HG02678 (cell line): Measurements from ENCODE around the gene TPPP.

Experiments used
- ATAC-seq: cut with Tn5 transposase; IDR thresholded peaks from one replicate; pipeline ENCODE4 v1.9.1; 2021; ENCODE audit warnings: mild to moderate bottlenecking, moderate library complexity; ENCODE audit not compliant: unreplicated experiment

The TPPP gene

DNA sequence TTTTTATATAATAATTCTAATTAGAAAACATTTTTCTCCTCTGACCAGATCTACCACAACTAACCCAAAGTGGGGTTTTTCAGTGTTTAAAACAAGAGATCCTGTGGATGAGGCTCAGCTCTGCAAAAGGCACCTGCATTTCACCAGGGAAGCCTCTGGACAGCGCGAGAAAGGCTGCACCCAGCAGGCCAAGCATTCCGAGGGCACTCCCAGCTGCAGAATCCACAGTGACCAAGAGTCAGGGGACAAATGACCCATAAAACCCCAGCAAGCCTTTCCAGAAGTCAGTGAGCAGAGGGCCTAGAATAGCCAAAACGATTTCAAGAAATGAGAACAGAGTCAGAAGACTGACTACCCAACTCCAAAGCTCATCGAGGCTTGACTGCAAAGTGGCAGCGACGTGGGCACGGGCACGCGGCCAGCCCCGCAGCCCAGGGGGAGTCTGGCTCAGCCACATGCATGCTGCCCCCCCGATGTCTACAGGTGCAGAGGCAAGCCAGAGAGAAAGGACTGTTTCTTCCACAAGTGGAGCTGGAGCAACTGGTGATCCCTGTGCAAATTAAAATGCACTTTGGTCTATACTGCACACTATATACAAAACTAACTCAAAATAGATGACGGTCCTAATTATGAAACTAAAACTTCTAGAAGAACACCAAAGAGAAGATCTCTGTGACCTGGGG is 26.2 kb downstream of the TPPP start:
- ATAC-seq: no peak

DNA sequence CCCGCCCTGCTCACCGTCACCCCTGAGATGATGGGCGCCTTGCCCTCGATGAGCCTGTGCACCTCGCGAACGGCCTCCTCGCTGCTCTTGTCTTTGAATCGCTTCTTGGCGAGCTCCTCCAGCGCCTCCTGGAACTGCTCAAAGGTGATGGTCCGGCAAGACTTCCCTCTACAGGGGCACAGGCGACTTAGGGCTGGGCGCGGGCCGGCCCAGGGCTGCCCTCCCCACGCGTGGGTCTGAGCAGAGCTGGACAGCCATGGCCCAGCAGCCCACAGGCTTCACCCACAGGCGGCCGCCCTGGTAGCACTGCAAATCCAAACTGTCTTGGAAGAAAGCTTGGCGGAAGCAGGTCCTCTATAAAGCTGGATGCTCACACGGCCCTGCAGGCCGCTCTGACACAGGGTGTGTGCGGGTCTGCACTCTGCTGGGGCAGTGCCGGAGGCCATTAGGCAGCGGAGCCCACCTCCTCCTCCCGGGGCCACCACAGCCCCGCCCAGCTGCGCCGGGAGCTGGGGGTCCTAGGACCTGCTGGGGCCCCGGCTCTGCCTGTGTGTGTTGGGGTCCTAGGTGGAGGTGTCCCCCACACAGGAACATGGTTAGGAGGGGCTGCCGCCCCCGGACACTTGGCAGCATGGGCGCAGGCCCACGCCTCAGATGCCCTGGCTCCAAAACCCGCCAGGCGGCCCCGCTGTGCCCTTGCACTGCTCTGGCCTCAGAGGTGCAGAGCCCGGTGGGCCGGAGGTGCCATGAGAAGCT is 27.0 kb downstream of the TPPP start:
- no peak for ATAC-seq

DNA sequence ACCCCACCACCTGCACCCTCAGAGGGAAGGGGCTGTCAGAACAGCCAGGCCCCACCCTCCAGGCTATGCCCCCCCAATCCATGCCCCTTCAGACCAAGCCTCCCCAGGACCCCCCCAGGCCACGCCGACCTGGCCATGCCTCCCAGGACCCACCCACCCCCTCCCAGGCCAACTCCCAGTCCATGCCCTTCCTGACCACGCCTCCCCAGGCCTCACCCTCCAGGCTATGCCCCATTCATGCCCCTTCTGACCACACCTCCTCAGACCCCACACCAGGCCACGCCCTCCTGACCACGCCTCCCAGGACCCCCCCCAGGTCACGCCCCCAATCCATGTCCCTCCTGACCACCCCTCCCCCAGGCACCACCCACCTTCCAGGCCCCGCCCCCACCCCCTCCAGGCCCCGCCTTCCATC is 27.6 kb downstream of the TPPP start:
- ATAC-seq: no peak

DNA sequence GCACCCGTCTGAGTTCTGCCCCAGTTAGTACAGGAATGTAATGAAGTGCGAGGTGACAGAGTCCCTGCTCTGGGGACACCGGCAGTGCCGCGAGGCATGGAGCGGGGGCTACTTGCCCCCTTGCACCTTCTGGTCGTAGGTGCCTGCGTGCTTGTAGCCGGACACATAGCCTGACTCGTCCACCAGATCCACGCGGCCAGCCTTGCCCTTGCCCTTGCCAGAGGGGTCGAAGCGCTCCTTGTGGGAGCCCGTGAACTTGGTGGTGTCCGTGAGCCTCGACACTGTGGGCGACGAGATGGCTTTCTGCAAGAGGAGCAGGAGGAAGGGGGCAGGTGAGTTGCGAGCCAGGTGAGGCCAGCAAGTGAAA is 28.2 kb downstream of the TPPP start:
- ATAC-seq: no peak

DNA sequence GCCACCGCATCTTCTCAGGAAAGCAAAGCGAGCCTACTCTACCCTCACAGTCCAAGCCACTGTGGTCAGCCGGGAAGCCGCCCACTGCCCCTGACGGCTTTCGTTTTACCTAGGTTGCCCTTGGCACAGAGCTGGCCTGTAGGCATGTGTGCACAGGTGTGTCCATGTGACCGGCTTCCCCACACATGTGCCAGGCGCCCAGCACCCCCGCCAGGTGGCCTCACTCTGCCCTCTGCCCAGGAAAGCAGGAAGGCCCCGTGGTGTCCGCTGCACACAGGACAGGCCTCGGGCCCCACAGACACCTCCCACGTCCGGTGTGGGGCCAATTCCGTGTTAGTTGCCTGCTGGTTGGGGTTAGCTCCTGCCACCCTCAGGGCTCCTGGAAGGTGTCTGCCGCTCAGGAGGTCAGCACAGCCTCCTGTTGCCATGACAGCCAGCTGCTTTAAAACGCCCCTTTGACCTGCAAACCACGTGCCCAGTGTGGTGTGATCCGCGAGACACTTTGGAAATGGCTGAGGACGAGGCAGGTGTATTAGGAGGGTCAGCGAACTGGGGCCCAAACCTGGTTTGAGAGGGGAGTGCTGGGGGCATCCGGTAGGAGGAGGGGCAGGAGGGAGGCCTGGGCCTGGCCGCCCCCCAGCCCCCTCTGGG is 28.7 kb downstream of the TPPP start:
- no peak for ATAC-seq

DNA sequence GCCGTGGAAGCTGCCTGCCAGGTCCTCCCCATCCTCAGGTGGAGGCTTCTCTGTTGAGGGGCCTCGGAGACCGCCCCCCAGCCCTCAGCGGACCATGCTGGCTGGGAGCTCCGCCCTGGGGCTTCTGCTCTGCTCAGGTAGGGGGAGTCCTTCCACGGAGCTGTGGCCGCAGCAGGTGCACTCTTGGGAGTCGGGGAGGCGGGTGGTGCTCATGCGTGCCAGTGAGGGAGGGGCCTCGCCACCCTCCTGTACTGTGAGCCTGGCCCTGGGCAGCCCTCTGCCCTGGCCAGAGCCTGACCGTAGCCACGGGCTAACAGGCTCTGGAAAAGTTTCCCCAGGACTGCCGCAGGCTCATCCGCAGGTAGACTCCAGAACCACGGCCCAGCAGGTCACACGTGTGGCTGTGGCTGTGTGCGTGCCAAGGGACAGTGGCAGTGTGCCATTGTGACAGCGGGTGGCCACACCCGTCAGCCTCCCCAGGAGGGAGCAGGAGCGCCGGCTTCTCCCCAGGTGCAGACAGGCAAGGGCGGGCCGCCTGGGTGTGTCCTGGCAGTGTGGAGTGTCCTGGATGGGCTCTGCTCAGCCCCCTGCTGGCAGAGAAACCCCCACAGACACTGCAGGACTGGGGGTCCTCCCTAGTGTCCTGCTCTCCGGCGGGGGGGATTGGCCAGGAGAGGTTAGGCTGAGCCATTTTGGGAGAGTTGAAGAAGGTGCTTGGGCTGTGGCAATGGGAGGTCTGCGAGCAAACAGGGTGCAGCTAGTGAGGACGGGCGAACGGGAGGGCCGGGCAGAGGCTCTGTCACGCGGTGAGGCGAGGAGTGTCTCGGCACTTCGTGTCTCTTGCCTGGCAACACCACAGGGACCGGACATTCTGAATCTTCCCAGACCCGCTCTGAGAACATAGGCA is 29.5 kb downstream of the TPPP start:
- no peak for ATAC-seq

DNA sequence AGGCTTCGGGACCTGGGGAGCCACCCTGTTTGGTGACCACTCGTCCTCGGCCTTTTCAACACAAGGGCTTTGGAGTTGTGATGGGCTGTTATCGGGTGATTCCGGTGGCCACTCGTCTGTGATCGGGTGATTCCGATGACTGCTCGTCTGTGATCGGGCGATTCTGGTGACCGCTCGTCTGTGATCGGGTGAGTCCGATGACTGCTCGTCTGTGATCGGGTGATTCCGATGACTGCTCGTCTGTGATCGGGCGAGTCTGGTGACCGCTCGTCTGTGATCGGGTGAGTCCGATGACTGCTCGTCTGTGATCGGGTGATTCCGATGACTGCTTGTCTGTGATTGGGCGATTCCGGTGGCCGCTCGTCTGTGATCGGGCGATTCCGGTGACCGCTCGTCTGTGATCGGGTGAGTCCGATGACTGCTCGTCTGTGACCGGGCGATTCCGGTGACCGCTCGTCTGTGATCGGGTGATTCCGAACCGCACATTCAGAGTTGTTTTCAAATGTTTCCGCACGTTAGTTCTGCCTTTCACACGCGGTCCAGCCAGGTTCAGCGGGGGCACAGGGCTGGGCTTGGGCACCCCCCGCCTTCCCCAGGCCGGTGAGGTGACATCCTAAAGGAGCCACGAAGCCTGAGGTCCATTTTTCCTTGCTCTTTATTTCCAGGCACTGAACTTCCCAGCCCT is 30.3 kb downstream of the TPPP start:
- no peak for ATAC-seq

DNA sequence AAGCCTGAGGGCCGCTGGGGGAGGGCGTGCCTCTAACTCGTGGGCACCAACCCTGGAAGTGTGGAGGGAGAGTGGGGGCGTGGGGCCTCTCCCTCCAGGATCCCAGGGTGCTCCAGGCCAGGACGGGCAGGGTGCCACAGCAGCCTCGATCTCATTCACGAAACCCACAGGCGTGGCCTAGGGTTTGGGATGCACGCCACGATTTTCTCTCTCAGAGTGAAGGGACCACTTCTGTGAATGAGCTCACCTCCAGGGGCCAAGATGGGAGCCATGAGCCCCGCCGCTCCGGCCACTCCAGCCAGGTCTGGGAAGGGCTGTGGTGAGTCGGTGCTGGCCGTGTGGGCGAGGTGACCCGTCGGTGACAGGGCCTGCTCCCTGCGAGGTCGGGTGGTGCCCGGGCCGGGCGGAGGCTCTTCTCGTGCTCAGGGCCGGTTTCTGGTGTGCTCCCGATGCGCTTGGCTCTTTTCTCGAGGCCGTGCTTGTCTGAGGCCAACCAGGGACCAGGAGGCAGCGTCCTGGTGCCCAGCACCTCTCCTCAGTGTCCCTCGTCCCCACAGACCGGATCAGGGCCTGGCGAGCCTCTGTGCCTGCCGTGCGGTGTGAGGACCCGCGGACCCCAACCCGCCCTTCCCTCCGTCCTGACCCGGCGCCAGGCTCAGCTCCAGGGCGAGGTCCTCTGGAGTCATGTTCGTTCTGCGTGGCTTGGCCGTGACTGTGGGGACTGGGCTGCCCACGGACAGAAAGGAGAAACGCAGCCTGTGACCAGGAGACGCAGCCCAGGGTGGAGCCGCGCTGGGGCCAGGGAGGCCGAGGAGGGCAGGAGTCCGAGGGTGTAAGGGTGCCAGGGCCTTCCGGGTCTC is 31.0 kb downstream of the TPPP start:
- no peak for ATAC-seq

DNA sequence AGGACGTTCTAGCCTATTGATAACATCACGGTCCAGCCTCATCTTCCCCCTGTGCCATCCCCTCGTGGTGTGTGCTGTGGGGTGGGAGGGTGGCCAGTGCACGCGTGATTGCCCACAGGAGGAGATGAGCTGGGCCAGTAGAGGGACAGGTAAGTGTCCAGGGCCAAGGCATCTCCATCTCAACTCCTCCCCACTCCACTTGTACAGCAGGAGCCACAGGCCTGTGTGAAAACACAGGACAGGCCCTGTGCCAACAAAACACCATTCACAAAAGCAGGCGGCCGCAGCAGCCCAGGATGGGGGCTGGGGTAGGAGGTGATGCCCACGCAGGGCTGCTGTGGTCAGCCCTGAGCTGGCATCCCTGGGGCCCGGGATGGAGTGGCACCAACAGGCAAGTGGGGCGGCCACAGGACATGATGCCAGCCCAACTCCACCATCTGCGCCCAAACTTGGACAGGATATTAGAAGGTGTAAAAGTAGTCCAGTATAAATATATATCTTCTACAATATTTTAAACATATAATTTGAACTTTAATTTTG is 32.6 kb downstream of the TPPP start:
- no peak for ATAC-seq

DNA sequence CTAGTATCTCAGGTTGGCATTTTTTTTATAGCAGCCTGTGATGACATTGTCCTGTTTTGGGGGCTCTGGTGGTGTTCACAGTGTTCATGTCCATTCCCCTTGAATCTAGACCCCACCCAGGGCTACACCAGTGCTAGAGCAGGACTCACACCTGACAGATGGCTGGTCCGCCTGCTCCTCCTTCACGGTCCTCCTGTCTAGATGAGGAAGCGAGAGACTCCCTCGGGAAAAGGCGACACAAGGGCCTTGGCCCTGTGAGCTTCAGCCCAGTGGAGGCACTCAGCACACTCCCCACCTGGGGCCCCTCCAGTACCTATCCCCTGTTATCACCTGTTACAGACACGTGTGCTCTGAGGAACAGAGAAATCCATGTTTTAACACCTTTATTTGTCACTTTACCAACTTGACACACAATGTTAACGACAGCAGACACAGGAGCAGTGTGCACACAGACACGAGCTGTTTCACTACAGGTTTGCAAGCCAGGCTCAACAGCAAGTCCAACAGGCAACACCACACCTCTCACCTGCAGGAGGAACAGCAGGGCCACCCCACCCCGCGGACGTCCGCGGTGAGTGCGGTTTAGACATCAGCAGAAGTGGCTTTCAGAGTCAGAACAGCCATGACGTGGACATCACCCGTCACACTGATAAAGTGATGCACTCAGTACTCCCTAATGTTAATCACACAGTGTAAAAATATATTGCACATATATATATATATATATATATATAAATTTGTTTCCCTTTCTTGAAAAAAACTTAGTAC is 33.5 kb downstream of the TPPP start:
- no peak for ATAC-seq

DNA sequence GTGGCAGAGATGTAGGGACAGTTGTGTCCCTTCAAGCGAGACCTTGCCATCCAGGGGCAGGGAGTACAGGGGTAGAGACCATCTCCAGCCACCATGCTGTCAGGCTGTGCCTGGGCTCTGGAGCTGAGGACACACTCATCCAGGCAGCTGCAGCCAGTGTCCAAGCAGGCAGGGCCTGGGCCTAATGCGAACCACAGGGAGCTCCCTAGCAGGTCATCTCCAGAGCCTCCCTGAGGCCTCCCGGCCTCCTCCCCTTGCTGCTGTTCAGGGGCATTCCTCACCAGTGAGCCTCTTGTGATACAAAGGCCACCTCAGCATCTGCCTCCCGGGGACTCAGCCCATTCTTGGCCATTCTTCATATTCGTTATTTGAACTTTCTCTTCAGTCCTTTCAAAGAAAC is 35.0 kb downstream of the TPPP start:
- no peak for ATAC-seq

DNA sequence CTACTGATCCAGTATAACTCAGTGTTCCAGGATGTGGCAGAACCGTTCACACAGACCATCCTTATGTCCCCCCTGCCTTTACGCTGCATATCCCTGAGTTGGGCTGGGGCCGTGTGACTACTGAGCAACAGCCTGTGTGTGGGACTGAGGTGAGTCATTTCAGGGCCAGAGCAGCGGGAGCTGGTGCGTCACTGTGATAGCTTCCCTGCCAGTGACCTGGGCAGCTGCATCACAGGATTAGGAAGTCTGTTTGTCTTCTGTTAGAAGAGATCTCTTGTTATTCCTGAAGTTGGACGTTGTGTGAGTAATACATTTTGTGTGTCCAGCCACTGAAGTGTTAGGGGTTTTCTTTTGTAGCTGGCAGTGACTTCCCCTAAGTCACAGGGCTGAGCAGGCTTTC is 35.6 kb downstream of the TPPP start:
- ATAC-seq: no peak

DNA sequence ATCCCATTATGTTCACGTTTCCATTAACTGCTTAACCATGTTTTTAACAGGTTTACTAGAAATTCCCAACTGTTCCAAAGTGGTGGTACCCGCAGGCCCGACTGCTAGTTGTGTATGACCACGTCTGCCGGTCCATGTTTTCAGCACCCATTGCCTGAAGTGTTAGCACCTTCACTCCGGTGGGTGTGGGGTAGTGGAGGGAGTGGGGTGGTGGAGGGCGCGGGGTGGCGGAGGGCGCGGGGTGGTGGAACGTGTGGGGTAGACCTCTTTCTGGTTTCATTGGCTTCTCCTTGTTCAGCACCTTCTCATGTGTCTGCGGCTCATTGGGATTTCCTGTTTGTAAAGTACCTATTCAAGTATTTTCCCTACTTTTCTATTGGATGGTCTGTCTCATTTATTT is 37.7 kb downstream of the TPPP start:
- no peak for ATAC-seq

DNA sequence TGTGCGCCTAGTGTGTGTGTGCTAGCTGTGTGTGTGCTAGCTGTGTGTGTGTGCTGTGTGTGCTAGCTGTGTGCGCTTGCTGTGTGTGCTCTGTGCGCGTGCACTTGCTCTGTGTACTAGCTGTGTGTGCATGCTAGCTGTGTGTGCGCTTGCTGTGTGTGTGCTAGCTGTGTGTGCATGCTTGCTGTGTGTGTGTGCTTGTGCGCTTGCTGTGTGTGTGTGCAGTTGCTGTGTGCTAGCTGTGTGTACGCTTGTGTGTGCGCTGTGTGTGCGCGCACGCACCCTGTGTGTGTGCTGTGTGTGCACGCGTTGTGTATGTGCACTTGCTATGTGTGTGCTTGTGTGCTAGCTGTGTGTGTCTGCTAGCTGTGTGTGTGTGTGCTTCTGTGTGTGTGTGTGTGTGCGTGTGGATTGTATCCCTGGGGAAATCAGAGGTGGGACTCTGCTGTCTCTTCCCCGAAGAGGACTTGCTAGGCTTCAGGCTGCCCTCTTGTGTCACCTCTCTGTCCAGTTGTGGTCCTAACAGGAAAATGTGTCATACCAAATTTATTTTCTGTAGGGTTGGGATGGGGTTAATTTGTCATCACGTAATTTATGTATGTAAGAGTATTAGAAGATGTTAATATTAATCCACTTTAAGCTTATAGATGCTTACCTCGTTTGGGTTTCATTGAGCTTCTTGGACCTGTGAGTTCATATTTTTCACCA is 38.9 kb downstream of the TPPP start:
- ATAC-seq: no peak

DNA sequence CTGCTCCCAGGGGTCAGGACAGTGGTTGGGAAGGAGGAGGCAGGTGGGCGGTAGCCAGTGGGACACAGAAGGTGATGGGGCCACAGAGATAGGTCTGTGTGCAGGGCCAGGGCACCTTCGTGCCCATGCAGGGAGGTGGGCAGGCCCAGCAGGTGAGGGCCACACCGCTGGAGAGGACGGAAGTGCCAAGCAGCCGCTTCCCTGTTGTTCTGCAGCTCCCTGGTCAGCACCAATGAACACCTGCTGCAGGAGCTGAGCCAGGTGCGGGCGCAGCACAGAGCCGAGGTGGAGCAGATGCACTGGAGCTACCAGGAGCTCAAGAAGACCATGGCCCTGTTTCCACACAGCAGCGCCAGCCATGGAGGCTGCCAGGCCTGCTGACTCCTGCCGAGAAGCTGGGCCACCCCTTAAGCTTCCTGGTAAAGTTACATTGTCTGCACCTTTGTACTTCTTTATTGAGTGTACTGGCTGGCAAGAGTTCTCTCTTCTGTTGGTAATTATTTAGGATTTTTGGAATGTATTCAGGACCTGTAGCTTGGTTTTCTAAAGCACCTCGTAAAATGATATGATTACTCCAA is 40.3 kb downstream of the TPPP start:
- no peak for ATAC-seq

DNA sequence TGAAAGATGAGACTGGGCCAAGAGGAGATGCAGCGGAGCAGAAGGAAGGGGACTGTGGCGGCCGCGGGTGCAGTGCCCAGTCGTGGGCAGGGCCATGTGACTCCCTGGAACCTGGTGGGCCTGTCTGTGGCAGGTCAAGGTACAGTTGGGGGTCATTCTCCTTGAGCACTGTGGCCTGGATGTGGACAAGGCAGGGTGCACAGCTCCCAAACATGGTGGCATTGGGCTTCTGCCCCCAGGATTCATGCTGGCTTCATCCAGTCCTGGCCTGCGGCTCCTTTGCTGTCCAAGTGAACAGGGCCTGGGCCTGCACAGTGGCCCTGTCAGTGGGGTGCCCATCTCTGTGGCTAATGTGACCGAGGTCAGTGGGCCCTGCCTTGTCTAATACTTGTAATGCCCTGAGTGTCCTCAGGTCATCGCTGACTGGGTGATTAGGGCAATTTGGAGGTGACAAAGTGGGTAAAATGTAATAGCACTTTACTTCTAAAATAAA is 41.1 kb downstream of the TPPP start:
- ATAC-seq: no peak

DNA sequence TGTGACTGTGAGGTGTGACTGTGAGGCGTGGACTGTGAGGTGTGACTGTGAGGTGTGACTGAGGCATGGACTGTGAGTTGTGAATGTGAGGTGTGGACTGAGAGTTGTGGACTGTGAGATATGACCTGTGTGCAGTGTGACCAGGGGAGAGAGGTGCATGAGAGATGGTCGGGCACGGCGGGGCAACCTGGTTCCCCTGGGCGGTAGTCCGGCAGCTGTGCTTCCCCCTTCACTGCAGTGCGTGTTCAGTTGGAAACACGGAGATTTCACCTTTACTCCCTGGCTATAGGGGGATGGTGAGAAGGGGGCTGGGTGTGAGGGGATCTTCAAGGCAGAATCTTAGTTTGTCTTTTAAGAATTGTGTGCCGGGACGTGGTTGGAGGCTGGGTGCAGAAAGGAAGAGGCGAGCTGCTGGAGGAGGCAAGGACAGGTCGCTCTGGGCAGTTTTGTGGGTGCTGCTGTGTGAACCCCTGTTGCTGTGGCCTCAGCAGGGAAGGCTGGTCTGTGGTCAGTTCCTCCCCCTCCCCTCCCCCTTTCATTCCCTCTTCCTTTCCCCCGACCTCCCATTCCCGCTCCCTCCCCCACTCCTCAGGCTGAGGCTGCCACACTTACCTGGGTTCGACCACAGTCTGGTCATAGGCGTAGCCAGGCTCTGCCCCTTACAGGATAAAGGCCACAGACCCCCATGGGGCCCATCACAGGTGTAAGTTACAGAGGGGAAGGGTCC is 41.7 kb downstream of the TPPP start:
- ATAC-seq: no peak
